ELR (cell line): ENCODE data around the gene NSFL1C.
A peak's percentile ranks its signal among the peaks of the same experiment; 100 is the strongest.

Experiments
- DNase-seq: peaks from one replicate; pipeline ENCODE4 v3.0.0-alpha.2; 2015; ENCODE audit warnings: low read depth

The NSFL1C gene

GRCh38 chr20:1466211-1467081, at the start of gene NSFL1C:
Gene NSFL1C, minus strand, starts transcription at chr20:1466849. Its CDS starts 25 bp downstream, at chr20:1466824.
- peak; percentile 91 for DNase-seq

GRCh38 chr20:1513801-1514200, 47.2 kb upstream of the NSFL1C start:
- no peak for DNase-seq

- DNase-seq, result peak; percentile 52
Observed at GRCh38 chr20:1509237-1509636, 42.6 kb upstream of the NSFL1C start.

- peak; percentile 14 for DNase-seq
Observed at GRCh38 chr20:1508574-1508973, 41.9 kb upstream of the NSFL1C start.

- no peak for DNase-seq
Observed at GRCh38 chr20:1507276-1507675, 40.6 kb upstream of the NSFL1C start.

- DNase-seq, result peak; percentile 8
Observed at GRCh38 chr20:1505871-1506270, 39.2 kb upstream of the NSFL1C start.

- peak; percentile 64 for DNase-seq
Observed at GRCh38 chr20:1505361-1505760, 38.7 kb upstream of the NSFL1C start.

- peak; percentile 94 for DNase-seq
Observed at GRCh38 chr20:1503564-1504227, 37.0 kb upstream of the NSFL1C start.

GRCh38 chr20:1500496-1500895, 33.8 kb upstream of the NSFL1C start:
- DNase-seq, result no peak

- DNase-seq, result no peak
Observed at GRCh38 chr20:1499528-1500420, 33.1 kb upstream of the NSFL1C start.

- DNase-seq, result peak; percentile 42
Observed at GRCh38 chr20:1497371-1497770, 30.7 kb upstream of the NSFL1C start.

GRCh38 chr20:1496930-1497329, 30.3 kb upstream of the NSFL1C start:
- no peak for DNase-seq

GRCh38 chr20:1494436-1494835, 27.8 kb upstream of the NSFL1C start:
- no peak for DNase-seq

- no peak for DNase-seq
Observed at GRCh38 chr20:1493536-1493935, 26.9 kb upstream of the NSFL1C start.

- no peak for DNase-seq
Observed at GRCh38 chr20:1491860-1492642, 25.4 kb upstream of the NSFL1C start.

- DNase-seq, result no peak
Observed at GRCh38 chr20:1491281-1491840, 24.7 kb upstream of the NSFL1C start, which contains the start of gene SIRPB2. Gene SIRPB2, minus strand, starts transcription at chr20:1491420. Its CDS starts 61 bp downstream, at chr20:1491359.

- DNase-seq, result no peak
Observed at GRCh38 chr20:1490643-1491195, 24.1 kb upstream of the NSFL1C start.

- DNase-seq, result peak; percentile 25
Observed at GRCh38 chr20:1489764-1490436, 23.3 kb upstream of the NSFL1C start.

GRCh38 chr20:1489325-1489724, 22.7 kb upstream of the NSFL1C start:
- no peak for DNase-seq

- DNase-seq, result no peak
Observed at GRCh38 chr20:1486566-1486965, 19.9 kb upstream of the NSFL1C start.
